ENCODE results near the gene OR5K1.

The OR5K1 gene

GRCh38 chr3:98440283-98440682, 22.7 kb upstream of the OR5K1 start:
- Histone ChIP-seq H3F3A (ENCODE audit: insufficient read depth, low read length) (no peaks in the 10 kb centered on the region), H3K9me2 (ENCODE audit: low read depth, low read length) (no peaks in the 10 kb centered on the region), H3K4me2 (ENCODE audit: low read length) (no peak overlapping the region), H3K4me1 (ENCODE audit: insufficient read depth, low read length, severe bottlenecking) (no peaks in the 10 kb centered on the region), H3K9ac (ENCODE audit: low read length) (no peak overlapping the region), H3K79me2 (ENCODE audit: insufficient read depth, low read length) (no peaks in the 10 kb centered on the region), H3K27me3 (ENCODE audit: insufficient read depth, low read length) (no peaks in the 10 kb centered on the region), H3K27ac (ENCODE audit: low read depth, low read length, poor library complexity, severe bottlenecking) (no peak overlapping the region), H3K36me3 (ENCODE audit: insufficient read depth, low read length) (no peaks in the 10 kb centered on the region), H2AFZ (ENCODE audit: low read length) (no peak overlapping the region), H3K9me3 (ENCODE audit: low read length) (no peaks in the 10 kb centered on the region), H4K20me1 (ENCODE audit: insufficient read depth, low read length) (no peaks in the 10 kb centered on the region), H3K4me3 (ENCODE audit: low read depth, low read length, poor library complexity, severe bottlenecking) (no peak overlapping the region)
- no peak for TF ChIP-seq CTCF (IDR thresholded peaks at IDR 0.05; ENCODE audit: low read length)
- no peak for TF ChIP-seq EZH2 (IDR thresholded peaks at IDR 0.05; ENCODE audit: borderline replicate concordance, low read length)

- no peak overlapping the region for H2AFZ ChIP-seq (ENCODE audit: low read length)
- H3K4me1 ChIP-seq (ENCODE audit: insufficient read depth, low read length, severe bottlenecking), result no peaks in the 10 kb centered on the region
- H3K9me2 ChIP-seq (ENCODE audit: low read depth, low read length), result no peaks in the 10 kb centered on the region
- H3K9me3 ChIP-seq (ENCODE audit: low read length), result no peaks in the 10 kb centered on the region
- no peaks in the 10 kb centered on the region for H3K36me3 ChIP-seq (ENCODE audit: insufficient read depth, low read length)
- no peaks in the 10 kb centered on the region for H3F3A ChIP-seq (ENCODE audit: insufficient read depth, low read length)
- H3K79me2 ChIP-seq (ENCODE audit: insufficient read depth, low read length), result no peaks in the 10 kb centered on the region
- H3K27me3 ChIP-seq (ENCODE audit: insufficient read depth, low read length), result no peaks in the 10 kb centered on the region
- no peak overlapping the region for H3K27ac ChIP-seq (ENCODE audit: low read depth, low read length, poor library complexity, severe bottlenecking)
- no peak overlapping the region for H3K9ac ChIP-seq (ENCODE audit: low read length)
- no peak overlapping the region for H3K4me2 ChIP-seq (ENCODE audit: low read length)
- no peak overlapping the region for H3K4me3 ChIP-seq (ENCODE audit: low read depth, low read length, poor library complexity, severe bottlenecking)
- H4K20me1 ChIP-seq (ENCODE audit: insufficient read depth, low read length), result no peaks in the 10 kb centered on the region
- TF ChIP-seq CTCF (IDR thresholded peaks at IDR 0.05; ENCODE audit: low read length) (no peak), EZH2 (IDR thresholded peaks at IDR 0.05; ENCODE audit: borderline replicate concordance, low read length) (no peak)
Measured at GRCh38 chr3:98445949-98446406, 17.0 kb upstream of the OR5K1 start.

- H3K9me2 ChIP-seq (ENCODE audit: low read depth, low read length), result no peaks in the 10 kb centered on the region
- H3K36me3 ChIP-seq (ENCODE audit: insufficient read depth, low read length), result no peaks in the 10 kb centered on the region
- H3K9ac ChIP-seq (ENCODE audit: low read length), result no peak overlapping the region
- H3K4me3 ChIP-seq (ENCODE audit: low read depth, low read length, poor library complexity, severe bottlenecking), result no peak overlapping the region
- H3K79me2 ChIP-seq (ENCODE audit: insufficient read depth, low read length), result no peaks in the 10 kb centered on the region
- H4K20me1 ChIP-seq (ENCODE audit: insufficient read depth, low read length), result no peaks in the 10 kb centered on the region
- TF ChIP-seq EZH2 (IDR thresholded peaks at IDR 0.05; ENCODE audit: borderline replicate concordance, low read length), result no peak
- TF ChIP-seq CTCF (IDR thresholded peaks at IDR 0.05; ENCODE audit: low read length), result no peak
- H3F3A ChIP-seq (ENCODE audit: insufficient read depth, low read length), result no peaks in the 10 kb centered on the region
- H3K4me2 ChIP-seq (ENCODE audit: low read length), result no peak overlapping the region
- H2AFZ ChIP-seq (ENCODE audit: low read length), result no peak overlapping the region
- H3K27me3 ChIP-seq (ENCODE audit: insufficient read depth, low read length), result no peaks in the 10 kb centered on the region
- no peak overlapping the region for H3K27ac ChIP-seq (ENCODE audit: low read depth, low read length, poor library complexity, severe bottlenecking)
- no peaks in the 10 kb centered on the region for H3K9me3 ChIP-seq (ENCODE audit: low read length)
- H3K4me1 ChIP-seq (ENCODE audit: insufficient read depth, low read length, severe bottlenecking), result no peaks in the 10 kb centered on the region
Measured at GRCh38 chr3:98449606-98450193, 13.3 kb upstream of the OR5K1 start.

Data from OCI-LY1 (cell line).